Keratinocyte (primary cell): ENCODE results near the gene ZC3H4. TPM values are rescaled to one million over a fixed set of nuclear protein-coding genes. Genes with fewer than 3 reads are reported as not detected.

Experiments
- DNase-seq: peaks from one replicate; pipeline ENCODE4 v3.0.0-alpha.2; 2011; ENCODE audit warnings: low read depth, missing footprints, low spot score
- FAIRE-seq: peaks from 2 replicates; lab custom pipeline; 2011; peaks lifted over from hg19 to GRCh38; lab: Jason Lieb, UNC
- H2AFZ ChIP-seq: 2 replicates; pipeline ENCODE4 v1.6.0; 2012; ENCODE audit warnings: low read length, control low read depth, inconsistent platforms; ENCODE audit not compliant: control insufficient read depth
- H3K27ac ChIP-seq: 2 replicates; pipeline ENCODE4 v1.5.1; 2011; ENCODE audit warnings: low read length; ENCODE audit not compliant: control insufficient read depth, insufficient read depth
- H3K27me3 ChIP-seq: 3 replicates; pipeline ENCODE4 v1.6.0; 2011; ENCODE audit warnings: low read length; ENCODE audit not compliant: control insufficient read depth, insufficient read depth; ENCODE audit errors: extremely low read depth
- H3K36me3 ChIP-seq, 2 experiments: 2 replicates in 1 of 2; 3 replicates in 1 of 2; pipeline ENCODE4 v1.5.1; 2011; ENCODE audit warnings: low read length in 2 of 2, mild to moderate bottlenecking in 1 of 2; ENCODE audit not compliant: control insufficient read depth in 2 of 2, insufficient read depth in 2 of 2; ENCODE audit errors: extremely low read depth in 1 of 2
- H3K4me1 ChIP-seq: 3 replicates; pipeline ENCODE4 v1.5.1; 2011; ENCODE audit warnings: low read length; ENCODE audit not compliant: control insufficient read depth, insufficient read depth; ENCODE audit errors: extremely low read depth
- H3K4me2 ChIP-seq: 3 replicates; pipeline ENCODE4 v1.6.0; 2011; ENCODE audit warnings: low read depth, low read length; ENCODE audit not compliant: control insufficient read depth, insufficient read depth; ENCODE audit errors: extremely low read depth
- H3K4me3 ChIP-seq, 3 experiments: fragments of 200-600 bp in 1 of 3; sonication (generic) in 1 of 3; 2 replicates in 2 of 3; 3 replicates in 1 of 3; pipeline ENCODE4 v1.5.1; 2011 to 2016; ENCODE audit warnings: low read length in 3 of 3, mild to moderate bottlenecking in 3 of 3, control low read depth in 2 of 3, inconsistent platforms in 1 of 3, low read depth in 1 of 3, mixed read lengths in 1 of 3, mixed run types in 1 of 3, moderate library complexity in 1 of 3; ENCODE audit not compliant: control insufficient read depth in 2 of 3, insufficient read depth in 2 of 3; ENCODE audit errors: extremely low read depth in 1 of 3
- H3K79me2 ChIP-seq: 2 replicates; pipeline ENCODE4 v1.6.0; 2012; ENCODE audit warnings: low read length; ENCODE audit not compliant: control insufficient read depth, insufficient read depth
- H3K9ac ChIP-seq: 3 replicates; pipeline ENCODE4 v1.6.0; 2011; ENCODE audit warnings: low read length; ENCODE audit not compliant: control insufficient read depth, insufficient read depth; ENCODE audit errors: extremely low read depth
- H3K9me1 ChIP-seq: 3 replicates; pipeline ENCODE4 v1.6.0; 2011; ENCODE audit warnings: low read length; ENCODE audit not compliant: control insufficient read depth, insufficient read depth; ENCODE audit errors: extremely low read depth
- H3K9me3 ChIP-seq: 2 replicates; pipeline ENCODE4 v1.5.1; 2012; ENCODE audit warnings: low read depth, low read length; ENCODE audit not compliant: control insufficient read depth
- H4K20me1 ChIP-seq: 3 replicates; pipeline ENCODE4 v1.6.0; 2011; ENCODE audit warnings: low read length; ENCODE audit not compliant: control insufficient read depth, insufficient read depth; ENCODE audit errors: extremely low read depth
- EZH2 ChIP-seq: IDR thresholded peaks from one replicate; pipeline ENCODE4 v1.6.1; 2012; ENCODE audit warnings: inconsistent platforms, mild to moderate bottlenecking, low read length, moderate library complexity
- dilution Hi-C: fragments of 300-500 bp; cut with MboI; formaldehyde crosslinking; loops from one replicate; pipeline ENCODE4 v1.7.0; 2020; ENCODE audit warnings: low sequenced_read_pairs; ENCODE audit not compliant: extremely low pct_ligation_motif_present
- polyA plus RNA-seq, 5 experiments: library from polyadenylated mRNA; depleted of rRNA in 3 of 5; stranded (reverse) in 3 of 5; stranded (forward) in 1 of 5; unstranded in 1 of 5; fragments of >200 nt; gene quantifications; 1 replicate in 1 of 5; 2 replicates in 3 of 5; 3 replicates in 1 of 5; pipeline versions ENCODE4 v1.2.1 to v1.2.3, GENCODE V29; 2011 to 2012; ENCODE audit warnings: missing spikeins in 2 of 5, low read depth in 1 of 5, low replicate concordance in 1 of 5
- TF ChIP-seq, protein P1 (sequence below), 3 experiments: IDR thresholded peaks in 1 of 3; conservative IDR thresholded peaks in 1 of 3; optimal IDR thresholded peaks in 1 of 3; 2 replicates in 2 of 3; 3 replicates in 1 of 3; pipeline versions ENCODE3 to v1.5.1; 2011; ENCODE audit warnings: low read length in 3 of 3, mild to moderate bottlenecking in 3 of 3, moderate library complexity in 2 of 3, control low read depth in 1 of 3, inconsistent platforms in 1 of 3; ENCODE audit not compliant: insufficient read depth in 2 of 3; ENCODE audit errors: extremely low read depth in 1 of 3

Gene ZC3H4
- polyA plus RNA-seq, 1 donor (not counting 4 experiments of a cell fraction or from before 2014, with no cell fraction given): 5.6 TPM

DNA sequence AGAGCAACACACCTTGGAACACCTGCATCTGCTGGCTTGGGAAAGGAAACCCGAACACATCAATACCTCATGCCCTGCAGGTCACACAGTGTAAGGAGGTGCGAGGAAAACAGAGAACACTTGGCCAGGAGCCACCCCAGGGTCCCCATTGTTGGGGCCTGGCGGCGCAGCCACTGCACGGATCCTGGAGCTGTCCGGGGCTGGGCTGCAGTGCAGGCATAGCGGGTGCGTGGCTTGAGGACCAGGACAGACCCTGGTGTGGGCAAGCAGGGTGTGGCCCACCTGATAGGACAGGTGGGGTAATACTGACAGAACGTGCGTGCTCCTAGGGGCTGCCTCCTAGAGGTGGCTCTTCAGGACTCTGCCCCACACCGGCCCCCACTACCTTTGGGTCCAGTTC is 48.3 kb downstream of the ZC3H4 start:
- H3K36me3 ChIP-seq: peaks cover 24 to 34% of the 10 kb centered on the region in 2 experiments
- dilution Hi-C loops: no loop called here
- peaks cover 3% of the 10 kb centered on the region for H3K4me1 ChIP-seq
- H3K4me3 ChIP-seq: no peak overlapping the region
- H3K9ac ChIP-seq: no peak overlapping the region
- no peak for TF ChIP-seq EZH2
- H3K27ac ChIP-seq: no peak overlapping the region
- no peak overlapping the region for H3K4me2 ChIP-seq
- H3K27me3 ChIP-seq: no peaks in the 10 kb centered on the region
- no peaks in the 10 kb centered on the region for H3K9me1 ChIP-seq
- no peaks in the 10 kb centered on the region for H3K9me3 ChIP-seq
- no peak for DNase-seq
- H3K79me2 ChIP-seq: peaks cover 1% of the 10 kb centered on the region
- H2AFZ ChIP-seq: no peak overlapping the region
- no peak for FAIRE-seq
- H4K20me1 ChIP-seq: peaks cover 4% of the 10 kb centered on the region

DNA sequence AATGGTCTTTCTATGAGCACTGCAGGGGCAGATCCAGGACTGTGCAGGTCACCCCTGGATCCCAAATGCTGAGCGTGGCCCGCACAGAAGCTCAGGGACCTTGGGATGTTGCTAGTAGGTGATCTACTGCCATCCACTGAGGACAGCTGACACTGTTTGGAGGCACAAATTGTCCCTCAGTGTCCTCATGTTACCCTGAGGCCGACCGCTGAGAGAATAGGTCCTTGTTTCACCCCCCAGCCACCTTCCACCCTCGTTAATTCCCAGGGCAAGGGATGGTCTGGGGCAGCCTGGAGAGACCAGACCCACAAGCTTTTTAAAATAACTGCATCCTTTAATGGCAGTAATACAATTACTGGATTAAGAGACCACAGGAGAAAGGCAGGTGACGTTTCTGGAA is 49.7 kb downstream of the ZC3H4 start:
- Histone ChIP-seq H3K27ac (no peak overlapping the region), H4K20me1 (no peaks in the 10 kb centered on the region), H3K9me3 (no peaks in the 10 kb centered on the region), H3K4me1 (peaks cover 3% of the 10 kb centered on the region), H3K4me3 (no peak overlapping the region), H3K4me2 (no peak overlapping the region), H2AFZ (no peak overlapping the region), H3K9me1 (no peaks in the 10 kb centered on the region), H3K79me2 (no peaks in the 10 kb centered on the region), H3K36me3 (peaks cover 19 to 32% of the 10 kb centered on the region in 2 experiments), H3K27me3 (no peaks in the 10 kb centered on the region), H3K9ac (no peak overlapping the region)
- dilution Hi-C loops: no loop called here
- TF ChIP-seq, protein P1, sequence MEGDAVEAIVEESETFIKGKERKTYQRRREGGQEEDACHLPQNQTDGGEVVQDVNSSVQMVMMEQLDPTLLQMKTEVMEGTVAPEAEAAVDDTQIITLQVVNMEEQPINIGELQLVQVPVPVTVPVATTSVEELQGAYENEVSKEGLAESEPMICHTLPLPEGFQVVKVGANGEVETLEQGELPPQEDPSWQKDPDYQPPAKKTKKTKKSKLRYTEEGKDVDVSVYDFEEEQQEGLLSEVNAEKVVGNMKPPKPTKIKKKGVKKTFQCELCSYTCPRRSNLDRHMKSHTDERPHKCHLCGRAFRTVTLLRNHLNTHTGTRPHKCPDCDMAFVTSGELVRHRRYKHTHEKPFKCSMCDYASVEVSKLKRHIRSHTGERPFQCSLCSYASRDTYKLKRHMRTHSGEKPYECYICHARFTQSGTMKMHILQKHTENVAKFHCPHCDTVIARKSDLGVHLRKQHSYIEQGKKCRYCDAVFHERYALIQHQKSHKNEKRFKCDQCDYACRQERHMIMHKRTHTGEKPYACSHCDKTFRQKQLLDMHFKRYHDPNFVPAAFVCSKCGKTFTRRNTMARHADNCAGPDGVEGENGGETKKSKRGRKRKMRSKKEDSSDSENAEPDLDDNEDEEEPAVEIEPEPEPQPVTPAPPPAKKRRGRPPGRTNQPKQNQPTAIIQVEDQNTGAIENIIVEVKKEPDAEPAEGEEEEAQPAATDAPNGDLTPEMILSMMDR (optimal IDR thresholded peaks at IDR 0.05 in 1 of 3, IDR thresholded peaks at IDR 0.05 in 1 of 3, conservative IDR thresholded peaks at IDR 0.05 in 1 of 3; ENCODE audit: extremely low read depth in 1 of 3, insufficient read depth in 2 of 3, low read length in 3 of 3): no peak
- no peak for TF ChIP-seq EZH2
- FAIRE-seq (no peak), DNase-seq (no peak)

DNA sequence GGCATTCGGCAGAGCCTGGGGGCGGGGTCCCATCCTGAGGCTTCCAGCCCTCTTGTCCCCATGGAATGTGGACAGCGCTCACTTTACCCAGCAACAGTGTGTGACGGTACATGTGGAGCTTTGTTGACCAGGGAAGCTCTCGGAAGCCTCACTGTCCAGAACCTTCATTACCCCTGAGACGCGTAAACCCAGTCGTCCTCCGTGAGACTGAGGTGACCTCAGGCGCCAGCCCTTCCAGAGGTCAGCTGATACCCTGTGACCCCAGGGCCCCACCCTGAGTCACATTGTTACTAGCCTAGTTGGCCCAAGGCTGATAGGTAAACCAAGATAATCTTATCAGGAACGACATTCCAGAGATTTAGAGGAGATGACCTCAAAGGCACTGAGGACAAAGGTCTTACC is 55.0 kb downstream of the ZC3H4 start:
- Histone ChIP-seq H3K4me2 (no peak overlapping the region), H3K27ac (no peak overlapping the region), H3K27me3 (no peaks in the 10 kb centered on the region), H3K9ac (no peak overlapping the region), H3K9me1 (no peaks in the 10 kb centered on the region), H4K20me1 (no peaks in the 10 kb centered on the region), H3K4me3 (no peak overlapping the region), H3K36me3 (peaks cover 0 to 1% of the 10 kb centered on the region in 2 experiments), H3K9me3 (no peaks in the 10 kb centered on the region), H2AFZ (no peak overlapping the region), H3K79me2 (no peaks in the 10 kb centered on the region), H3K4me1 (peaks cover 3% of the 10 kb centered on the region)
- DNase-seq: no peak
- TF ChIP-seq, protein P1 (optimal IDR thresholded peaks at IDR 0.05 in 1 of 3, IDR thresholded peaks at IDR 0.05 in 1 of 3, conservative IDR thresholded peaks at IDR 0.05 in 1 of 3; ENCODE audit: extremely low read depth in 1 of 3, insufficient read depth in 2 of 3, low read length in 3 of 3): no peak
- no peak for TF ChIP-seq EZH2
- dilution Hi-C loops: no loop called here
- FAIRE-seq: no peak
